Measurements from ENCODE around the gene TRPV3.
"Not testable (repeated sequence)": the region's sequence is repeated elsewhere in the genome, so short reads cannot be mapped to it uniquely, and the experiment has no call there.

Gene TRPV3

GRCh38 chr17:3557768-3558583, at the start of gene TRPV3:
TRPV3 (minus strand) TSS chr17:3557812; CDS start chr17:3554850, 2,962 bp downstream.
- peak; percentile 40 for DNase-seq

DNA sequence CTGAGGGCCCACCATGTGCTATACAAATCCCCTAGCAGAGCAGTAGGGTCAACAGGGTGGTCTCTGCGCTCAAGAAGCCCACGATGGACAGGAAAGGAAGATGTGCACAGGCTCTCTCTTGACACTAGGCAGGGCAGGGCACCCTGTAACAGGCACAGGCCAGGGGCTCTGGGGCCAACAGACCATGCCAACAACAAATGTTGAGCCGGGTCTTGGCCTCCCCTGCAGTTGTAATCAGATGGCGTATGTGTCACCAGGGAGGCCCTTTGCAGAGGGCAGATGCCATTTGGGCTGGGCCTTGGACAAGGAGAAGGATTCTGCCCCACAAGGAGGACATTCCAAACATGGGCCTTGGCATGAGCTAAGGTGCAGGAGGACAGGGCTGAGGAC, 46.3 kb upstream of the TRPV3 start:
- no peak for DNase-seq

GRCh38 chr17:3603119-3603869, 45.7 kb upstream of the TRPV3 start:
- no peak for DNase-seq

- DNase-seq = peak; percentile 19
These were observed 44.9 kb upstream of the TRPV3 start for GRCh38 chr17:3602499-3602898.

DNA sequence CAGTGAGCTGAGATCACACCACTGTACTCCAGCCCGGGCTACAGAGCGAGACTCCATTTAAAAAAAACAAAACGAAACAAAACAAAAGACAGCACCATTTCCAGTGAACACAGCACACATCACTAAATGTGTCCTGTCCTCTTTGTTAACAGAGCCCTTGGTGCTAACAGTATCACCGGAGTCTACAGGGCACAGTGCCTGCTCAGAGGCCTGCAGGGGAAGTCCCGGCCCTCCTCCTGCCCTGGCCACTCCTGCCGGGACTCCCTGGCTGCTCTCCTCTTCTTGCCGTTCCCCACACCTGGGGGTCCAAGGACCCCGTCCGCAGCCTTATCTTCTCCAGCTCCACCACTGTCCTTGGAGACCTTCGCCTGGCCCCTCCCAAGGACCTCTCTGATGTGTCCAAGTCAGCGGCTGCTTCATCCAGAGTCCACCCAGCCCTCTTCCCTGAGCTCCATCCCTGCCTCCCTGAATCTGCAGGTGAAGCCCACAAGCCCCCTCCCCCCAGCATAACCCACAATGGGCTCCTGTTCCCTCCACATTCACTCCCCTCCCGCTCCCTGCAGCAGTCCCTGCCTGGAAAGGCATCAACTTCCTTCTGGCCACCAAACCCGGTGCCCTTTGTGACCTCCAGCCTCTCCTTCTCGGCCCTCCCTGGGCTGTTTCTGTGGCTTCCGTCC, 43.1 kb upstream of the TRPV3 start:
- DNase-seq = no peak

DNA sequence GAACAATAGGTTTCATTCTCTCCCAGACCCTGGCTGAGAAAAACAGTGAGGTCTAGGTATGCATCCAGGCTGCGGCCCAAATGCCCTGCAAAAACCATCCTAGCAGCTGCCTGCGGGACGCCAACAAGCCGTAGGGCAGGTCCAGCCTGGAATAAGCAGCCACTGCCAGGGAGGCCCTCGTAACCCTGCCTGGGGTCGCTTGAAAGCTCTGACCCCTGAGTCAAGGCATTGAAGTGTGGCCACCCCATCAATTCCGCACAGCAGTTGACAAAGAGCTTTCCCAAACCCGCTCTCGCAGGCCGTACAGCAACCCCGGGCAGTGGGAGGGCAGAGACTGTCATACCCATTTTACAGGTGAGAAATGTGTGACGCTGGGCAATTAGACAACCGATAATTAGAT, 40.5 kb upstream of the TRPV3 start:
- no peak for DNase-seq

DNA sequence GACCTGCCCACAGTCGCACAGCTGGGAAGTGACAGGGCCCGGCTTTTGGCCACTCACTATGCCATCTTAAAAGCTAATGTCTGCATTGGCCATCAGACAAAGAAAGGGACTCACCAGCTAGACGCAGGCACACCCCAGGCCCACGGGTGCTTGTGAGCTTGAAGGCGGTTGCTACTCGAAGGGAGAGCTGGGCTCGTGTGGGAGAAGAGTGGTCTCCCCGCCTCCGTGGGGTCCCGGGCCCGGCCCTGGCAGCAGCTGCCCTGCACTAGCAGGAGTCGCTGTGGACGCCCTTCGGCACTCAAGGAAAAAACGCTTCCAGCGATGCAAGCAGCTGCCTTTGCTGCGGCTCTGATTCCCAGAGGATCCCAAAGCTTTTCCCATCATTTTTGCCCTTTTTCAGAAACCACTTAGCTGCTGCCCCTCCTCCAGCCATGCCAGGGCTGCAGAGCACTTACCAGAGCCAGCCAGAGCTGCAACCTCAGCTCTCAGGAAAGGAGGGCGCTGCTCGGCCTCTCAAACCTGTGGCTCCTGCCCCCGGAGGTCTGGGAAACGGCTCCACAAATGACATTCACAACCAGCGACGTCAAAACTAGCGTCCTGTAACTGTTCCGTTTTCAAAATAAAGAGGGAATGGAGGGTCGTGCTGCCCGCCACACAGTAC, 39.3 kb upstream of the TRPV3 start:
- DNase-seq = no peak

DNA sequence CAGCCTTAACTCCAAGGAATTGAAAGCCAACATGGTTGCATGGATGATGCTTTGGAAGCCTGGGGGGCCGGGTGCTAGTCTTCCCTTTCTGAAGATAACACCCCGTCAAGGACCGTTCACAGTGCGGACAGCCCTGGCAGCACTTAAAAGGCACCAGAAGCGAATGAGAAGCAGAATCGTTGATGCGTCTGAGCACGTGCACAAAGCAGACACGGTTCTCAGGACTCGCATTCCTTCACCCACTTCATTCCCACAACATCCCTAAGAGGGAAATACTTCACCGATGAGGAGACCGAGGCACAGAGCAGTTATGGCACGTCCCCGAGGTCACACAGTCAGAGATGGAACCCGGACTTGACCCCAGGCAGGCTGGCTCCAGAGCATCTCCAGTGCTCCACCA, 37.4 kb upstream of the TRPV3 start:
- DNase-seq = no peak

GRCh38 chr17:3594051-3594800, 36.6 kb upstream of the TRPV3 start:
- no peak for DNase-seq

DNA sequence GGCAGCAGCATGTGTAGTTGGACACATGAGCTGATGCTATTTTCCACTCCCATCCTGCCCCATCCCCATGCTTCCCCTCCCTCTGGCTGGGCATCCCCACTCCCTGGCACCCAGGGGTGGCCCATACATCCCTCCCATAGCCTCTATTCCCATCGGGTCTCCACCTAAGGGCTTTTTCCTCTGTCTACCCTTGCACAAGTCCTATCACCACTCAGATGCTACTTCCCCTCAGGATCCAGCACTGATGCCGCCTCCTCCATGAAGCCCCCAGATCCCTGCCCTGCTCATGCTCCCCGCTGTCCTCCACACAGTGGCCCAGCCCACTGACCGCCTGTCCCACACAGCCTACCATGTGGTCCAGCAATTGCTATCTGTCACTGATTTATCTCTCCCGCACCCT, 35.8 kb upstream of the TRPV3 start:
- no peak for DNase-seq

- DNase-seq = no peak
These were observed 34.7 kb upstream of the TRPV3 start for GRCh38 chr17:3592216-3592860.

DNA sequence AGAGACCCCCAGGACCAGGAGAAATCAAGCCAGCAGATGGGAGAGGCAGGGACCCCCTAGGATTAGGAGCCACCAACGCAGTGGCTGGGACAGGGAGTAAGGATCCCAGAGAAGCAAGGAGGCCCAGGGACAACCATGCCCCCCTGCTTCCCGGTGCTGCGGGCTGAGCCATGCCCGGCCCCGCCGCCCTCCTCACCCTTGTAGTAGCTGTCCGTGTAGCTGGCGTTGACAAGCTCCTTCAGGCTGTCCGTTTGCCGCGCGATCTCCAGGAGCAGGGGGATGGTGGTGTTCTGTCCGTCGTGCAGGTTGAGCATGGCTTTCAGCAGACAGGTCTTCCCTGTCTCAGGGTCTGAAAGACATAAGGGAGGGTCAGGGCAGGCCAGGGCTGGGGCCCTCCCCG, 33.2 kb upstream of the TRPV3 start:
- no peak for DNase-seq

DNA sequence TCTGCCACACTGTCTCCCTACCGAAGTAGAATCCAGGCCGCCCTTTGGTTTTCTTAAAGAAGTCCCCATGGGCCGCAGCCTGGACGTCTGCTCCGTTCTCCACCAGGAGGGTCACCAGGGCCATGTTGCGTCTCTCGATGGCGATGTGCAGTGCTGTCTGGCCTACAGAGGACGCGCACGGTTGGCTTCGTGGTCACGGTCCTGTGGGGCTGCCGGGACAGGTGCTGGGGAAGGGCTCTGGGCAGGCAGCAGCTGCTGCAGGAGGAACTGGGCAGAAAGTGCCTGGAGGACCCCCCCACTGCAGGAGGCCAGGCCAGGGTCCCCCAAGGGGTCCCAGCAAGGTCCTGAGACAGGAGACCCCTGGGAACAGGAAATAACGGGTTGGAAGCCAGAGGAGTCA, 32.6 kb upstream of the TRPV3 start:
- no peak for DNase-seq

- DNase-seq = no peak
These were observed 32.2 kb upstream of the TRPV3 start for GRCh38 chr17:3589784-3590183.

GRCh38 chr17:3585826-3586225, 28.2 kb upstream of the TRPV3 start:
- no peak for DNase-seq

DNA sequence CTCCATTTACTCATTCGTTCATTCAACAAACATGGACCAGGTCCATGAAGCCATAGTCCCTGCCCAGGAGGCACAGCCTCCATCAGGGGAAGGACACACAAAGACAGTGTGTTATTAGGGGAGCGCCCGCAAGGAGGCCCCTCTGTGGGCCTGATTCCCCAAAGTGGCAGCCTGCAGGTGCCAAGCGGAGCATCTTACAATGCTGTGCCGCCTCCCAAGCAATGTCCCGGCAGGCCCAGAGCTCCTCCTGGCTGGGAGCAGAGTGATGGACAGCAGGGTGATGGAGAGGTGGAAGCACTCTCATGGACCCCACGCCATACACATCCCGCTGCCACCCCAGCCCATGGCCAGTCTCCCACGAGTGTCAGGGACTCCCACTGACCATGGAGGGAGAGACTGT, 25.8 kb upstream of the TRPV3 start:
- no peak for DNase-seq

DNA sequence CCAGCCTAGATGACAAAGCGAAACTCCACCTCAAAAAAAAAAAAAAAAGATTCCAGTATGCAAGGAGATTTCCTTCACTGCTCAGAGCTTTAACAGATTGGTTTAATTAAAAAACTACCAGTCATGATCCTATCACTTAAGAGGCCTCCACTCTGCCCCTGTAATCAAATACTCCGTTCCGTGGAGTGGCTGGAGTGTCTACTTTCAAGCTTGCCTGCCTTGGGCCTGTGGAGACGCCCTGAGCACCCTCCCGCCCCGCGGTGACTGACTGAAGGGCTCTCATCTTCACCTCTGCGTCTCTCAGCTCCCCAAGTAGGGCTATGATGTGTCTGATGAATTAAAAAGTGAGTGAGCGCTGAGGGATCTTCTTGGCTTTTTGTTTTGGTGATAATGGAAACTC, 25.3 kb upstream of the TRPV3 start:
- DNase-seq = no peak

DNA sequence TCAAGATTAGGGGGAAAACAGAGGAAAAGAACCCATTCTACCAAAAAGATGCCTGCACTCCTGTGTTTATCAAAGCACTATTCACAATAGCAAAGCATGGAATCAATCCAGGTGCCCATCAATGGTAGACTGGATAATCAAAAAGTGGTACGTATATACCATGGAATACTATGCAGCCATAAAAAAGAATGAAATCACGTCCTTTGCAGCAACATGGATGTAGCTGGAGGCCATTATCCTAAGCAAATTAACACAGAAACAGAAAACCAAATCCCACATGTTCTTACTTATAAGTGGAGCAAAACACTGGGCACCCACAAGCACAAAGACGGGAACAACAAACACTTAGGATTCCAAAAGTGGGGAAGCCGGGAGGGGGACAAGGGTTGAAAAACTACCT, 21.1 kb upstream of the TRPV3 start:
- not testable (repeated sequence) for DNase-seq

DNA sequence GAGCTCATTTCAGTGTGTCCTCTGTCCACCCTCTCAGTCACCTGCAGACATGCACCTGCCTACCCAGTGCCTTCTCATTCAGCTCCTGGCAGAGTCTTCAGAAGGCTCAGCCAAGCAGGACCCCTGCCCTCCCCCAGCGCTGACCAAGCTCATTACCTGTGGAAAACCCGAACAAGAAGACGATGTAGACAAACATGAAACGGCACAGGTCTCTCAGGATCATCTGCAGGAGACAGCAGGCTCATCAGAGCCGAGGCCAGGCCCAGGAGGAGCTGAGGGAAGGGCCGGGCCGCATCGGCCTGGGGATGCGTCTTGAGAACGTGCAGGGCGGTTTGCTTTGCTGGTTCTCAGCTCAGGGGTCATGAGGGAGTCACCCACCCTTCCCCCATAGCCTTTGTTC, 19.4 kb upstream of the TRPV3 start:
- DNase-seq = no peak

GRCh38 chr17:3575511-3575910, 17.9 kb upstream of the TRPV3 start:
- DNase-seq = no peak

DNA sequence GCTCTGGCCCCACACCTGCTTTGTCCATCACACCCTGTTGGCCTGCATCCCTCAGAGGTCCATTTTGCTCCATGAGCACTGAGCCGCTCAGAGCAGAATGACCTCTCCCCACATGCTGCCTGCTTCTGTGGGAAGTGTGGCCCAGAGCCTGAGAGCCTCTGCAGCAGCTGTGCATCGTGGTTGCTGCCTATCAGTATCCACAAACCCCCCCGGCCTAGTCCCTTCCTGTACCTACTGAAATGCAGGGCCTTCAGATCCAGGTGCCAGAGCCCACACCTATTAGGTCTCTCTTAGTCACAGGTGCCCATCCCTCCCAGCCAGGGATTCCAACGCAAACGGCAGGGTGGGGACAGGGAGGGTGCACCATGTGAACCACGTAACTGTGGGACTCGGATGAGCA, 16.6 kb upstream of the TRPV3 start:
- DNase-seq = no peak
